Right lung (tissue), 5 donors: ENCODE results near the gene NPAS3. TPM values are rescaled to one million over a fixed set of nuclear protein-coding genes. Genes with fewer than 3 reads are reported as not detected.

ENCODE experiments used
- DNase-seq, 2 donors: peaks; one replicate each; pipeline ENCODE4 v3.0.0-alpha.2; 2013
- polyA plus RNA-seq, 5 donors: library from polyadenylated mRNA; unstranded; fragments of 120-200 nt; gene quantifications; one replicate each; pipeline versions ENCODE4 v1.2.1 to v1.2.3, GENCODE V29; 2013; ENCODE audit warnings: inconsistent platforms in 1 of 5, low replicate concordance in 1 of 5; ENCODE audit not compliant: insufficient read length in 5 of 5, insufficient read depth in 1 of 5

Gene NPAS3
- polyA plus RNA-seq, 5 donors, result 0.56 to 0.77 (median 0.69) TPM

DNA sequence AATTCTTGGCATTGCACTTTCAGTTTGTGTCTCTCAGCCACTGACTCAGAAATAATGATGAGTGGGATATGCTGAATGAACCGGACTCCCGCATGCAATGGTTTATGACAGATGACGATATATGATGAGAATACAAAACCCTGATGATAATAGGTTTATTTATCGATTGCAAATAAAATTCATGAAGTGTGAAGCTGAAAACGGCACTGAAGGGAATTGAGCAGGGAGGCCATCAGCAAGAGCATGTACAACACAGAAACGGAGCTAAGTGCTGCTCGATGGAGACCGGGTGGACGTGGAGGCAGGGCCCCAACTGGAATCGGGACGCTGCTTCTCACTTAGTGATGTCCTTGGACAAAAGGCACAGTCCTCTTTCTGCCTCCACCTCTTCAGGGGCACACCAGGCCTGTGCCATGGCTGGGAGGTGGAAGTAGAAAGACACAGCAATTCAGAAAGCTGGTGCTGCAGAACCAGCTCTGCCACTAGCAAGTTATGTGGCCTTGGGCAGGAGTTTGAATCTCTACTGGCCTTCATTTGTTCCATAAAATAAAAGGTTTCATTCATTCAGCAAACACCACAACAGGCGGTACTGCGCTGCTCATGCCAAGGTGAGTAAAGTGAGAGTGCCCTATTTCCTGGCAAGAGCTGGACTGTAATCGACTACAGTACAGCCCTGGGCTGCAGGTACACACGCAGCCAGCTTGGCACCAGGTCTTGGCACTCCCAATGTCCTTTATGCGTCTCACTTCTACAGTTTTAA lies 895.2 kb downstream of the NPAS3 start:
- no peak for DNase-seq

DNA sequence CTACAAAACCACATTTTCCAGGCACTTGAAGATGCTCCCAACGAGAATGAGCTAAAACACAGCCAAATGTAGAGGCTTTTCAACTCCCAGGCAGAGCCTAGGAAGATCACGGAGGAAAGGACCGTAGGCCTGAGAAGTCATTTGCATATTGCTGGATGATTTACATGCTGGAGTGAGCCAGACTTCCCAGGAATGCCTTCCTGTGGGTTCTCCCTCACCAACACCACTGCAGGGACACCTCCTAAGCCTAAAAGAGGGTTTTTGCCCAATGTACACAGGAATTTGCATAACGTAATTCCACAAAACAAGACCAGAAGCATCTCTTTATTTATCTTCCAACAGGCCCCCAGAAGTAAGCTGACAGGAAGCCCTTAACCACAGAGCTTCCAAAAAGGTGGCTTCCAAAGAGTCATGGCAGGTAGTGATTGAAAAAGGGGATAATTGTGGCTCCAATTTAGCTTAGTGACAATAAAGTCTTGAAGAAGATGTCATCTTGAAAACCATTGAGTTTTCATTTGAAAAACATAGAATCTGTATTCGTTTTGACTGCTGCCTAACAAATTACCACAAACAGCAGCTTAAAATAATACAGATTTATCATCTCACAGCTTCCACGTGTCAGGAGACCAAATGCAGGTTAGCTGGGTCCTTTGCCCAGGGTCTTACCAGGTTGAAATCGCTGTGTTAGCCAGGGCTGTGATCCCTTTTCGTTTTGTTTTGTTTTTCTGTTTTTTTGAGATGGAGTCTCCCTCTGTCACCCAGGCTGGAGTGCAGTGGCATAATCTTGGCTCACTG lies 896.0 kb downstream of the NPAS3 start:
- DNase-seq, result no peak

- no peak for DNase-seq
These were observed 896.6 kb downstream of the NPAS3 start for GRCh38 chr14:33835261-33835655.

GRCh38 chr14:33835677-33836076 lies 897.0 kb downstream of the NPAS3 start:
- no peak for DNase-seq

DNA sequence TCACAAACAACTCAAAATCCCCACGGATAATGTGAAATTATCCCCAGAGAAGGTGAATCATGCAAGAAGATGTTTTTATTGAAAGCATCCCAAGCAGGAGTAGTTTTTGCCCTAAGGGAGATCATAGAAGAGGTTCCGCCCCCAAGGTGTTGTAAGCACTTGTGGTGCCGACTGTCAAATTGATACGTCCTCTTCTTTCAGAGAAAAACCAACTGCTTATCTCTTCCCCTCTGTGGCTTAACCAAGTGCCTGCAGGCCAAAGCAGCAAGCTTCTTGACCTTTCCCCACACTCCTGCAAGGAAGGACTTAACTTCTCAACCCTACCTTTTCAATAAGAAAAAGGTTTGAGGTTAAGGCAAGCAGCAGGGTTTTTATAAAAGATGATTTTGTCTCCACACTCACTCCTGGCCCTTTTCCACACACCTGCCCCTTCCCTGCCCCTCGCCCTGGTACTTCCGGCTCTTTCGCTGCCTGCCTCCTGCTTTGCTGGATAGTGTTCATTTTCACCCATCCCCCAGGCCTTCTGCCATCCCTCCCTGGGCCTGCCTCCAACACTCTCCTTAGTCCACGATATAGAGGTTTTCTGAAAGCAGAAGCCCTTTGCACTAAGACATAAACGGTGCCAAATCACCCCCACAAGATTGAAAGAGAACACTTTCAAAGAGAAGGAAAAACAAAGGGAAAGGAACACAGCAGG lies 897.7 kb downstream of the NPAS3 start:
- DNase-seq, result no peak

DNA sequence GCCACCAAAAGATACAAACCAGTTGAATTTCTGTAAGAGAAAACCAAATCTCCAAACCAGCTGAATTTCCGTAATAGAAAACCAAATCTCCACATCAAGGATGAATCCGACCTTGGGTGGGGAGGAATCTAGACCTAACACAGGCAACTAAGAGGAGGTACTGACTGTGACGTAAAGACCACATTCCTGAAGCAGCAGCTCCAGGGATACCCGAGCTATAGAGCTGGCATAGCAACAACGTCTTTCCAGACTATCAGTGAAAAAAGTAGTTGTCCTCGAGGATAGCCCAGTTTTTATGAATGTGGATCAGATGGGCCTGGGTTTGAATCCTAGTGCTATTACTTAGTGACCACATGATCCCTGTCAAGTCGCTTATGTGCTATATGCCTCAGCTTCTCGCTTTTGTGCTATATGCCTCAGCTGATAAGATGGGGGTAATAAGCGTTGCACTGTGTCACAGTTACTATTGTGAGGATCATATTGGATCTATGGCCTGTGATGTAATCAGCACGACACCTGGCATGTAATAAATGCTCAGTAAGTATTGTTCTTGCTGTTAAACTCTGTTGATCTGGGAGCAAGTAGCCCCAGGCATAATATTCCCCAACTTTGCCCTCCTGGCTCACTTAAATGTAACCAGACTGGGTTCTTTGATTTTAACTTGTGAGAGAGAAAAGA lies 898.4 kb downstream of the NPAS3 start:
- DNase-seq, result no peak

DNA sequence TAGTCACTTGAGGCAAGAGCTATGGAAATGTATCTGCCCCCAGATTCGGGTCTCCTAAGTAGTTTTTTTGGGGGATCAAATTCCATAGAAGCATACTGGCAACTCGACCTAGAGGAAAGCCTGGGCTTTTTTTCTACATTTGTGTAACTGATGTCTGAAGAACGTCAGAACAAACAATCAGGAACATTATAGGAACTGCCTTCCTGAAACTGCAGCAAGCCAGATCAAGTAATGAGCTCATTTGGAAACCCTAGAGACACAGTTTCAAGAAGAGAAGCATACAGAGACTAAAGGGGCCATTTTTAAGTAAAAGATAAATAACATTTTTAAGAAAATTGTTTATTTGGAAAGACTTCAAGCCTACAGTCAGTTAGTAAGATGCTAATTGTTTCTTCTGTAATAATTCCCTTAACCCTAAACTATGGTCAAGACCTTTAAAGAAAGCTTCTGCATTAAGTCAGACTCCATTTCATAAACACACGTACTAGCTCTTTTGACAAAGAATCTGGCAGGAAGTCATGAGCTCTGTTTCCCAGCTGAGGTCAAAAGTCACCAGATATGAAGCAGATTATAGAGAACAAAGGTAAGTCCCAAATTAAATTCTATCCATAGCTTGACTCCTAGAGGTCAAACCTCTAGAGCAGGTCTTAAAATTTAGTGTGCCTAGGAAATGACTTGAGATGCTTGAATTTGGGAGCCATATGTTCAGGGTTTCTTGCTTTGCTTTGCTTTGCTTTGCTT lies 899.4 kb downstream of the NPAS3 start:
- no peak for DNase-seq

DNA sequence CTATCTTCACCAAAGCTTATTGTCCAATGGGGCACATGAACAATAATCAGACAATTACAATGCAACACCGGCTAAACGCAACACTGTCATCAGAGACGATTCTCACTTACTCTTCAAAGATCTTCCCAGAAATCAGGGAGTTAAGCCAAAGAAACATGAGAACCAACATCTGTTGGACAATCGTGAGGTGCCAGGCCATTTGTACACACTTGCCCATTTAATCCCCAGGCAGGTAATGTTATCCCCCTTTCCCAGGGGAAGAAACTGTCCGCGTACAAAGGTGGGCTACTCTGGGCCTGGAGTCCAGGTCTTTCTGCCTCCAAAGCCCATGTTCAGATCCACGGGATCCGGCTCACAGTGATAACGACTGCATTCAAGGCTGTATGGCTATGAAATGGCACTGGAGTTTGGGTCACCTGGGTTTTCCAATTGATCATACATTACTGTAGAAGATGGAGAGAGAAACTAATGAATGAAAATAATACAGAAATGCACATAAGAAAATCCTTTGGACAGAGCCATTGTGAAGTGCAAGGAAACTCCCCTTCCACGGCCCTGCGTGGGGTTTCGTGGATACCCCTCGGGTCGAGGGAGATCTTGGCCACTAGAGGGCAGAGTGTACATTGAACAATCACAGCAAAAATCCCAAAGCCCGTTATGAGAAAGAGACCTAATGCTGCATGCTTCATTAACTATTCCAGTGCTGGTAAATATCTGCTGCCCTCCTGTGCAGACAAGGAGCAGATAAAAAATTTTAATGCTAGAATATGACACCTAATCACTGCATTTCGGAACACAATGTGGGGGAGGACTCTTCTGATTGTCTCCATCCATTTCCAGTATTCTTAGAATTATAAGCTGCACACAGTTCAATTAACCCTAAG lies 900.8 kb downstream of the NPAS3 start:
- DNase-seq, result peak in 1 of 2 donors; percentile 45

DNA sequence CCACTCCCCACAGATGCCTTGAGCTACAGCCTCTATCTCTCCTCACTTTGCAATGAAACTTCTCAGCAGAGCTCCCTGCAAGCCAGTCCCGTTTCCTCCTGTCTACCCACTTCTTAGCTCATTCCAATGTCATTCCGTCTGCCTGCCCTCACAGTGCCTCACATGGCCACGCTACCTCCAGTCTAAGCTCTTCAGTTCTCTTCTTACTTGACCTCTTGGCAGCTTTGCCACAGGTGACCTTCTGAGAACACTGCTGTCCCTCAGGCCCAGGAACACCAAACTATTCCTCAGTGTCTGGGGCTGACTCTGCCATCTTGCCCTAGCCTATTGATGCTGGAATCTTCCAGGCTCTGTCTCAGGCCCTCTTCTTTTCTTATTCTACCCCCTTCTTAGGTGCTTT lies 902.1 kb downstream of the NPAS3 start:
- no peak for DNase-seq

DNA sequence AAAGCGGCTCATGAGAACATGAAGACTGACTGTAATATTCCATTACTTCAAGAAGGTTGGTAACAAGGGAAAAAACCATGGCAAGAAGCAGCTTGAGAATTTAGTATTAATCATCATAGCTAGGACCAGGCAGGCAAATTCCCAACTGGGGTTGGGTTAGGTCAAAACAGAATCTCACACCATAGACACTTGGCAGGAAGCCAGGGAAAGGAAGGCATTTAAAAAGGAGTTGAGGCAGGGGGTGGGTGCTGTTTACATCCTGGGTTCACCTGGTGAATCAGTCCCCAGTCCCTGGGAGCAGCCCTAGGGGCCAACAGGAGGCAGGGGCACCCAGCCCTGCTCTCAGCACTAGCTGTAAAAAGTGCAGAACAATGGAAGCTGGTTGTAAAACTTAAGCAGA lies 903.6 kb downstream of the NPAS3 start:
- DNase-seq, result no peak

- no peak for DNase-seq
These were observed 905.4 kb downstream of the NPAS3 start for GRCh38 chr14:33844118-33844517.

DNA sequence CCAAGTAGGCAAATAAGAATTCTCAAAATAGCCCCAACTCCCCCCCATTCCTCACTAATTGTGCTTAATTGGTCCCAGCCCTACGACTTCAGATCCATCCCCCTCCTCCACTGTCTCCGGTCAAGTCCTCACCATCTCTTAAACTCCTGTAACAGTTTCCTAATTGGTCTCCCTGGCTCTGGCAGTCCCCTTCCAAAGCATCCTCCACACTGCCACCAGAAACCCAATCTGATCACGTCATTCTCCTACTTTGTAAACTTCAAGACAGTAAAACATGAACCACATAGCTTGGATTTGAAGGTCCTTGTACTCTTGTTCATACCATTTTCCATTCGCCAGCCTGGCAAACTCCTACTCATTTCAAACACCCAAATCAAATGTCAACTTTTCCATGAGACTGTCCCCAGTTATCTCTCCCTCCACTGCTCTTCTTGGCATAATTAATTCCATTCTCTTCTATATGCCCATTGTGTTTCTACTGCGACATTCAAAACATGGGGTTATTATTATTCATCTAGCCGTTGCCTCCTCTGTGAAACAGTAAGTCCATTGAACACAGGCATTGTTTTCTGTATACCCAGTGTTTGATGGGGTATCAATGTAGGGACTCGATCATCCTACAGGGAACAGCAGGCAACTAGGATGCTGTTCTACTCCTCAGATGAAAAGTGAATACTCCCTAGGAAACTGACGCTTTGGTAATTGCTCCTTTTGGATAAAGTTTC lies 907.6 kb downstream of the NPAS3 start:
- DNase-seq, result no peak

GRCh38 chr14:33847066-33847465 lies 908.4 kb downstream of the NPAS3 start:
- no peak for DNase-seq

- DNase-seq, result no peak
These were observed 909.3 kb downstream of the NPAS3 start for GRCh38 chr14:33848009-33848408.

- peak in 1 of 2 donors; percentile 37 for DNase-seq
These were observed 910.2 kb downstream of the NPAS3 start for GRCh38 chr14:33848706-33849454.

DNA sequence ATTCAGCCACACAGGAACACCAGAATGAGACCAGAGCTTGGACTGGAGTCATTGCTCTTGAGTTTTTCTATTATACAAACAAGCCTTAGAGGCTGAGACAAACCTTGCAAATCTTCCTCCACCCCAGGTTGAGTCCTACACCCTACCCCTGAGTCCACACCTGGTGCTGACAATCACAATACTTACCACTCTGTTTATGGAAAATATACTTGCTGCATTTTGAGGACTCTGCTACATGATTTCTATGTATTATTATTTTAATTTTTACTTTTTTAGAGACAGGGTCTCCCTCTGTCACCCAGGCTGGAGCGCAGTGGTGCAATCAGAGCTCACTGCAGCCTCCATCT lies 910.7 kb downstream of the NPAS3 start:
- no peak for DNase-seq

- no peak for DNase-seq
These were observed 912.1 kb downstream of the NPAS3 start for GRCh38 chr14:33850826-33851225.

- no peak for DNase-seq
These were observed 912.7 kb downstream of the NPAS3 start for GRCh38 chr14:33851366-33851765.

GRCh38 chr14:33851931-33852330 lies 913.3 kb downstream of the NPAS3 start:
- no peak for DNase-seq
